HG03060 (cell line): Measurements from ENCODE around the gene RAB36.

ENCODE experiments used
- ATAC-seq: cut with Tn5 transposase; IDR thresholded peaks from one replicate; pipeline ENCODE4 v1.9.1; 2021; ENCODE audit warnings: low read depth, moderate number of reproducible peaks; ENCODE audit not compliant: unreplicated experiment

RAB36 gene

GRCh38 chr22:23107487-23108248 is 37.6 kb upstream of the RAB36 start:
- no peak for ATAC-seq

GRCh38 chr22:23108249-23109078 is 36.8 kb upstream of the RAB36 start:
- ATAC-seq: no peak

- ATAC-seq: no peak
Observed at GRCh38 chr22:23109079-23109347, 36.3 kb upstream of the RAB36 start.

GRCh38 chr22:23109441-23109978 is 35.8 kb upstream of the RAB36 start:
- ATAC-seq: no peak

- ATAC-seq: no peak
Observed at GRCh38 chr22:23110190-23110921, 34.9 kb upstream of the RAB36 start.

- ATAC-seq: no peak
Observed at GRCh38 chr22:23110922-23111527, 34.3 kb upstream of the RAB36 start.

GRCh38 chr22:23112472-23113012 is 32.7 kb upstream of the RAB36 start:
- no peak for ATAC-seq

GRCh38 chr22:23113067-23113846 is 32.0 kb upstream of the RAB36 start:
- ATAC-seq: no peak

- no peak for ATAC-seq
Observed at GRCh38 chr22:23113847-23114720, 31.2 kb upstream of the RAB36 start.

- no peak for ATAC-seq
Observed at GRCh38 chr22:23114721-23115020, 30.6 kb upstream of the RAB36 start.

GRCh38 chr22:23115369-23115768 is 29.9 kb upstream of the RAB36 start:
- no peak for ATAC-seq

GRCh38 chr22:23115825-23116494 is 29.3 kb upstream of the RAB36 start:
- no peak for ATAC-seq

- ATAC-seq: no peak
Observed at GRCh38 chr22:23116506-23117263, 28.6 kb upstream of the RAB36 start.

- no peak for ATAC-seq
Observed at GRCh38 chr22:23117275-23117674, 28.0 kb upstream of the RAB36 start.

- no peak for ATAC-seq
Observed at GRCh38 chr22:23117891-23118646, 27.2 kb upstream of the RAB36 start.

- no peak for ATAC-seq
Observed at GRCh38 chr22:23118647-23119493, 26.4 kb upstream of the RAB36 start.
